Liver (tissue), 9 donors: Measurements from ENCODE around the gene MEF2B. TPM values are rescaled to one million over a fixed set of nuclear protein-coding genes. Genes with fewer than 3 reads are reported as not detected.

Experiments used
- DNase-seq: peaks from one replicate; pipeline ENCODE4 v3.0.0-alpha.2; 2017; ENCODE audit warnings: low spot score
- H3K27ac ChIP-seq, 2 donors: one replicate each; pipeline ENCODE4 v1.7.0; 2013; ENCODE audit warnings: inconsistent platforms in 2 of 2, low read length in 2 of 2, control low read depth in 1 of 2, low read depth in 1 of 2, mild to moderate bottlenecking in 1 of 2
- H3K27me3 ChIP-seq, 4 donors: one replicate each; pipeline versions ENCODE4 v1.6.1 to v1.7.0; 2013; ENCODE audit warnings: low read length in 3 of 4, inconsistent platforms in 1 of 4, mild to moderate bottlenecking in 1 of 4, moderate library complexity in 1 of 4; ENCODE audit not compliant: control insufficient read depth in 4 of 4, insufficient read depth in 4 of 4
- H3K36me3 ChIP-seq, 4 donors: one replicate each; pipeline versions ENCODE4 v1.6.1 to v1.7.0; 2013; ENCODE audit warnings: low read length in 3 of 4, mild to moderate bottlenecking in 3 of 4, low read depth in 1 of 4, moderate library complexity in 1 of 4; ENCODE audit not compliant: control insufficient read depth in 4 of 4, insufficient read depth in 3 of 4
- H3K4me1 ChIP-seq, 4 donors: one replicate each; pipeline versions ENCODE4 v1.6.1 to v1.7.0; 2013; ENCODE audit warnings: low read length in 3 of 4, mild to moderate bottlenecking in 3 of 4, moderate library complexity in 1 of 4; ENCODE audit not compliant: control insufficient read depth in 4 of 4, insufficient read depth in 4 of 4
- H3K4me3 ChIP-seq, 3 donors: one replicate each; pipeline versions ENCODE4 v1.6.1 to v1.7.0; 2013; ENCODE audit warnings: low read length in 3 of 3, control low read depth in 1 of 3, low read depth in 1 of 3, mild to moderate bottlenecking in 1 of 3
- H3K9ac ChIP-seq, 2 donors: one replicate each; pipeline ENCODE4 v1.7.0; 2013; ENCODE audit warnings: low read length in 2 of 2, mild to moderate bottlenecking in 2 of 2, moderate library complexity in 2 of 2, control low read depth in 1 of 2, low read depth in 1 of 2
- H3K9me3 ChIP-seq, 4 donors: one replicate each; pipeline versions ENCODE4 v1.6.1 to v1.7.0; 2013; ENCODE audit warnings: low read length in 3 of 4; ENCODE audit not compliant: control insufficient read depth in 4 of 4
- EGR1 ChIP-seq, 2 donors: IDR thresholded peaks; 2 replicates each; pipeline ENCODE4 v1.6.1; 2016 to 2018; ENCODE audit warnings: antibody characterized with exemption in 2 of 2, low read depth in 2 of 2
- FOXA1 ChIP-seq: IDR thresholded peaks from 2 replicates; pipeline ENCODE4 v1.6.1; 2016; ENCODE audit warnings: antibody characterized with exemption
- HNF4A ChIP-seq, 2 donors: conservative IDR thresholded peaks; 2 replicates each; pipeline ENCODE4 v1.6.1; 2016; ENCODE audit warnings: antibody characterized with exemption in 2 of 2, mild to moderate bottlenecking in 2 of 2
- JUND ChIP-seq, 2 donors: IDR thresholded peaks; 2 replicates each; pipeline ENCODE4 v1.6.1; 2016; ENCODE audit warnings: antibody characterized with exemption in 2 of 2
- NR2F2 ChIP-seq: IDR thresholded peaks from 2 replicates; pipeline ENCODE4 v1.6.1; 2016; ENCODE audit warnings: antibody characterized with exemption
- RAD21 ChIP-seq, 2 donors: IDR thresholded peaks; 2 replicates each; pipeline ENCODE4 v1.6.1; 2016; ENCODE audit warnings: antibody characterized with exemption in 2 of 2, mild to moderate bottlenecking in 2 of 2
- RXRA ChIP-seq, 2 donors: IDR thresholded peaks; 2 replicates each; pipeline ENCODE4 v1.6.1; 2017 to 2018; ENCODE audit warnings: antibody characterized with exemption in 2 of 2, mild to moderate bottlenecking in 1 of 2
- SP1 ChIP-seq: IDR thresholded peaks from 2 replicates; pipeline ENCODE4 v1.6.1; 2018; ENCODE audit warnings: antibody characterized with exemption, mild to moderate bottlenecking
- TAF1 ChIP-seq: conservative IDR thresholded peaks from 2 replicates; pipeline ENCODE4 v1.6.1; 2016; ENCODE audit warnings: antibody characterized with exemption, mild to moderate bottlenecking
- YY1 ChIP-seq: IDR thresholded peaks from 2 replicates; pipeline ENCODE4 v1.6.1; 2016; ENCODE audit warnings: antibody characterized with exemption, mild to moderate bottlenecking
- WGBS: extraction: QIAGEN DNeasy Blood & Tissue Kit; methylation state at CpG from one replicate; pipeline ENCODE4 v1.1.7; 2013; 5-methylcytosine and 5-hydroxymethylcytosine counted together
- polyA plus RNA-seq, 2 donors: library from polyadenylated mRNA; stranded (reverse) in 1 of 2; unstranded in 1 of 2; fragments of 200-250 nt in 1 of 2; fragments of >200 nt in 1 of 2; fragmentation: Nextera tagmentation in 1 of 2; extraction: Ambion mirVana in 1 of 2; gene quantifications; one replicate each; pipeline versions ENCODE4 v1.2.1 to v1.2.3, GENCODE V29; 2013 to 2015
- total RNA-seq, 2 donors: library from RNA; depleted of rRNA; stranded (reverse); fragments of >200 nt; gene quantifications; one replicate each; pipeline ENCODE4 v1.2.3, GENCODE V29; 2014
- TF ChIP-seq, protein P1 (sequence below): IDR thresholded peaks from 2 replicates; pipeline ENCODE4 v1.6.1; 2016; ENCODE audit warnings: antibody characterized with exemption, mild to moderate bottlenecking
- TF ChIP-seq, protein P2 (sequence below): IDR thresholded peaks from 2 replicates; pipeline ENCODE4 v1.6.1; 2016; ENCODE audit warnings: antibody characterized with exemption
- TF ChIP-seq, protein P3 (sequence below): fragments of 150-350 bp; IDR thresholded peaks from 2 replicates; pipeline ENCODE4 v1.5.1; 2017; ENCODE audit warnings: improper control_type of control experiment, low read depth, low read length; ENCODE audit not compliant: missing input control
- TF ChIP-seq, protein P4 (sequence below): IDR thresholded peaks from 2 replicates; pipeline ENCODE4 v1.6.1; 2016; ENCODE audit warnings: antibody characterized with exemption
- TF ChIP-seq, protein P5 (sequence below): IDR thresholded peaks from 2 replicates; pipeline ENCODE4 v1.6.1; 2016; ENCODE audit warnings: antibody characterized with exemption
- donor health status: healthy.
- donor health status: healthy.
- donor health status: healthy.
- donor health status: healthy.
- donor health status: healthy.

Gene MEF2B
- total and polyA plus RNA-seq, 4 donors, result 0.08 to 0.39 (median 0.30) TPM; not detected in 1

DNA sequence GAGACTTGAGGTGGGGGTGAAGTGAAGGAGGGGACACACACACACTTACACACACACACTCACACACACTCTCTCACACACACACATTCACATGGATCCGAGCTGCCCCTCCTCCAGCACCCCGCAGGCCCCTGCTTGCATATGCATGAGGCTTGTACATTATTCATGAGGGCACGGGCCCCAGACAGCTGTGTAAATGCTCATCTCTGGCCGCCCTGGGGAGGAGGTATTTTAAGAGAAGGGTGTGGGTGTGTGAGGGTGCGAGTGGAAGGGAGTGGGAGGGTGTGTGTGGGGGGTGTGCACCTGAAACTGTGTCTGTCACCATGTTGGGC lies 44.1 kb upstream of the MEF2B start (continued):
- TF ChIP-seq, protein P1, sequence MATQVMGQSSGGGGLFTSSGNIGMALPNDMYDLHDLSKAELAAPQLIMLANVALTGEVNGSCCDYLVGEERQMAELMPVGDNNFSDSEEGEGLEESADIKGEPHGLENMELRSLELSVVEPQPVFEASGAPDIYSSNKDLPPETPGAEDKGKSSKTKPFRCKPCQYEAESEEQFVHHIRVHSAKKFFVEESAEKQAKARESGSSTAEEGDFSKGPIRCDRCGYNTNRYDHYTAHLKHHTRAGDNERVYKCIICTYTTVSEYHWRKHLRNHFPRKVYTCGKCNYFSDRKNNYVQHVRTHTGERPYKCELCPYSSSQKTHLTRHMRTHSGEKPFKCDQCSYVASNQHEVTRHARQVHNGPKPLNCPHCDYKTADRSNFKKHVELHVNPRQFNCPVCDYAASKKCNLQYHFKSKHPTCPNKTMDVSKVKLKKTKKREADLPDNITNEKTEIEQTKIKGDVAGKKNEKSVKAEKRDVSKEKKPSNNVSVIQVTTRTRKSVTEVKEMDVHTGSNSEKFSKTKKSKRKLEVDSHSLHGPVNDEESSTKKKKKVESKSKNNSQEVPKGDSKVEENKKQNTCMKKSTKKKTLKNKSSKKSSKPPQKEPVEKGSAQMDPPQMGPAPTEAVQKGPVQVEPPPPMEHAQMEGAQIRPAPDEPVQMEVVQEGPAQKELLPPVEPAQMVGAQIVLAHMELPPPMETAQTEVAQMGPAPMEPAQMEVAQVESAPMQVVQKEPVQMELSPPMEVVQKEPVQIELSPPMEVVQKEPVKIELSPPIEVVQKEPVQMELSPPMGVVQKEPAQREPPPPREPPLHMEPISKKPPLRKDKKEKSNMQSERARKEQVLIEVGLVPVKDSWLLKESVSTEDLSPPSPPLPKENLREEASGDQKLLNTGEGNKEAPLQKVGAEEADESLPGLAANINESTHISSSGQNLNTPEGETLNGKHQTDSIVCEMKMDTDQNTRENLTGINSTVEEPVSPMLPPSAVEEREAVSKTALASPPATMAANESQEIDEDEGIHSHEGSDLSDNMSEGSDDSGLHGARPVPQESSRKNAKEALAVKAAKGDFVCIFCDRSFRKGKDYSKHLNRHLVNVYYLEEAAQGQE, result no peak
- TF ChIP-seq RAD21 (IDR thresholded peaks at IDR 0.05) (no peak), EGR1 (IDR thresholded peaks at IDR 0.05; ENCODE audit: low read depth in 2 of 2) (no peak), YY1 (no peak), TAF1 (no peak), SP1 (no peak), RXRA (IDR thresholded peaks at IDR 0.05) (no peak)

DNA sequence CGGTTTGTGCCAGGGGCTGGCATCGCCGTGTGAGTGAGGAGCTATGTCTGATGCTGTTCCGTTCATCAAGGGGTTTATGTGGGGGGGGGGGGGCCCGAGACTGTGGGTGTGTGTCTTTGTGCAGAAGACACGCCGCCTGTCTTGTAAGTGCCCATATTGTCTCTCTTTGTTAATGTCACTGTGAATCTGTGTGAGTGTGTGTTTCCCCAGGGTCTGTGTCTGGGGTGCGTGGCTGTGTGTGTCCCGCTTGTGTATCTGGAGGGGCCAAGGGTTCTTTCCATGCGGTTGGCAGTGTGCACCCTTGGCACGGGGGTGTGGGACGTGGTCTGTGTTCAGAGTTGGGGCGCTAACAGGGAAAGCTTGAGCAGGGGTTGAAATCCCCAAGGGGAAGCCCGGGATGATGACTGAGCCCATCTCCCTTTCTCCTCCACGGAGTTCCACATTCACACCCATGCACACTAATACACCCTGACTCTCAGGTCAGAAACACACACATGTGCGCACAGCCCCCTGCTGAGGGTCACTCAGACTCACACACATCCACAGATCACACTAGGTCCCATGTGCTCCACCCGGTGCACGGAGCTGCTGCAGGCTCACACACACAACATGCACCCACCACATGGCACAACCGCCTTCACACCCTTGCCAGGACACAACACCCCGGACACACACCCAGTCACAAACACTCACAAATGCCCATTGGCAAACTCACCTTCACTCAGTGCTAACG lies 43.5 kb upstream of the MEF2B start:
- WGBS, result 48% methylated on average over 21 of the region's 21 CpGs
- Histone ChIP-seq H3K4me3 (no peak overlapping the region), H3K9me3 (no peaks in the 10 kb centered on the region), H3K4me1 (no peaks in the 10 kb centered on the region), H3K27ac (no peak overlapping the region), H3K27me3 (peaks cover 0 to 5% (median 4%) of the 10 kb centered on the region in 4 donors), H3K9ac (no peak overlapping the region), H3K36me3 (no peaks in the 10 kb centered on the region)
- TF ChIP-seq, protein P2, sequence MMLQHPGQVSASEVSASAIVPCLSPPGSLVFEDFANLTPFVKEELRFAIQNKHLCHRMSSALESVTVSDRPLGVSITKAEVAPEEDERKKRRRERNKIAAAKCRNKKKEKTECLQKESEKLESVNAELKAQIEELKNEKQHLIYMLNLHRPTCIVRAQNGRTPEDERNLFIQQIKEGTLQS, result no peak
- no peak for TF ChIP-seq SP1
- no peak for TF ChIP-seq RXRA (IDR thresholded peaks at IDR 0.05)
- TF ChIP-seq, protein P3, sequence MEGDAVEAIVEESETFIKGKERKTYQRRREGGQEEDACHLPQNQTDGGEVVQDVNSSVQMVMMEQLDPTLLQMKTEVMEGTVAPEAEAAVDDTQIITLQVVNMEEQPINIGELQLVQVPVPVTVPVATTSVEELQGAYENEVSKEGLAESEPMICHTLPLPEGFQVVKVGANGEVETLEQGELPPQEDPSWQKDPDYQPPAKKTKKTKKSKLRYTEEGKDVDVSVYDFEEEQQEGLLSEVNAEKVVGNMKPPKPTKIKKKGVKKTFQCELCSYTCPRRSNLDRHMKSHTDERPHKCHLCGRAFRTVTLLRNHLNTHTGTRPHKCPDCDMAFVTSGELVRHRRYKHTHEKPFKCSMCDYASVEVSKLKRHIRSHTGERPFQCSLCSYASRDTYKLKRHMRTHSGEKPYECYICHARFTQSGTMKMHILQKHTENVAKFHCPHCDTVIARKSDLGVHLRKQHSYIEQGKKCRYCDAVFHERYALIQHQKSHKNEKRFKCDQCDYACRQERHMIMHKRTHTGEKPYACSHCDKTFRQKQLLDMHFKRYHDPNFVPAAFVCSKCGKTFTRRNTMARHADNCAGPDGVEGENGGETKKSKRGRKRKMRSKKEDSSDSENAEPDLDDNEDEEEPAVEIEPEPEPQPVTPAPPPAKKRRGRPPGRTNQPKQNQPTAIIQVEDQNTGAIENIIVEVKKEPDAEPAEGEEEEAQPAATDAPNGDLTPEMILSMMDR, result no peak
- no peak for TF ChIP-seq RAD21 (IDR thresholded peaks at IDR 0.05)
- no peak for TF ChIP-seq HNF4A (conservative IDR thresholded peaks at IDR 0.05)
- TF ChIP-seq YY1, result no peak
- TF ChIP-seq NR2F2, result no peak
- TF ChIP-seq, protein P4, sequence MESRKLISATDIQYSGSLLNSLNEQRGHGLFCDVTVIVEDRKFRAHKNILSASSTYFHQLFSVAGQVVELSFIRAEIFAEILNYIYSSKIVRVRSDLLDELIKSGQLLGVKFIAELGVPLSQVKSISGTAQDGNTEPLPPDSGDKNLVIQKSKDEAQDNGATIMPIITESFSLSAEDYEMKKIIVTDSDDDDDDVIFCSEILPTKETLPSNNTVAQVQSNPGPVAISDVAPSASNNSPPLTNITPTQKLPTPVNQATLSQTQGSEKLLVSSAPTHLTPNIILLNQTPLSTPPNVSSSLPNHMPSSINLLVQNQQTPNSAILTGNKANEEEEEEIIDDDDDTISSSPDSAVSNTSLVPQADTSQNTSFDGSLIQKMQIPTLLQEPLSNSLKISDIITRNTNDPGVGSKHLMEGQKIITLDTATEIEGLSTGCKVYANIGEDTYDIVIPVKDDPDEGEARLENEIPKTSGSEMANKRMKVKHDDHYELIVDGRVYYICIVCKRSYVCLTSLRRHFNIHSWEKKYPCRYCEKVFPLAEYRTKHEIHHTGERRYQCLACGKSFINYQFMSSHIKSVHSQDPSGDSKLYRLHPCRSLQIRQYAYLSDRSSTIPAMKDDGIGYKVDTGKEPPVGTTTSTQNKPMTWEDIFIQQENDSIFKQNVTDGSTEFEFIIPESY, result no peak
- no peak for TF ChIP-seq JUND (IDR thresholded peaks at IDR 0.05)
- no peak for TF ChIP-seq FOXA1
- TF ChIP-seq, protein P5, sequence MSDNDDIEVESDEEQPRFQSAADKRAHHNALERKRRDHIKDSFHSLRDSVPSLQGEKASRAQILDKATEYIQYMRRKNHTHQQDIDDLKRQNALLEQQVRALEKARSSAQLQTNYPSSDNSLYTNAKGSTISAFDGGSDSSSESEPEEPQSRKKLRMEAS, result no peak
- TF ChIP-seq TAF1, result no peak
- DNase-seq, result no peak
